GM23248 (cell line): ENCODE measurements around the gene ZMIZ1. TPM values are rescaled to one million over a fixed set of nuclear protein-coding genes. Genes with fewer than 3 reads are reported as not detected.
A peak's percentile ranks its signal among the peaks of the same experiment; 100 is the strongest.

Experiments
- DNase-seq: peaks from one replicate; pipeline ENCODE4 v3.0.0-alpha.2; 2015
- H2AFZ ChIP-seq: fragments of 200-600 bp; sonication (generic); 2 replicates; pipeline ENCODE4 v1.6.1; 2016; ENCODE audit warnings: antibody characterized with exemption
- H3F3A ChIP-seq: fragments of 200-600 bp; sonication (generic); 2 replicates; pipeline ENCODE4 v1.6.1; 2016; ENCODE audit warnings: mild to moderate bottlenecking, antibody characterized with exemption, mixed run types; ENCODE audit not compliant: insufficient read depth
- H3K27ac ChIP-seq: fragments of 200-600 bp; sonication (generic); 2 replicates; pipeline ENCODE4 v1.5.1; 2016; ENCODE audit warnings: mild to moderate bottlenecking
- H3K27me3 ChIP-seq: fragments of 200-600 bp; sonication (generic); replicated peaks from 2 replicates; pipeline ENCODE4 v1.6.1; 2016; ENCODE audit warnings: mild to moderate bottlenecking; ENCODE audit not compliant: insufficient read depth
- H3K36me3 ChIP-seq: fragments of 200-600 bp; sonication (generic); 2 replicates; pipeline ENCODE4 v1.6.1; 2016; ENCODE audit warnings: low read depth, mild to moderate bottlenecking
- H3K4me1 ChIP-seq: fragments of 200-600 bp; sonication (generic); 2 replicates; pipeline ENCODE4 v1.6.1; 2016; ENCODE audit warnings: mild to moderate bottlenecking; ENCODE audit not compliant: insufficient read depth
- H3K4me2 ChIP-seq: fragments of 200-600 bp; sonication (generic); one replicate; pipeline ENCODE4 v1.6.1; 2016; ENCODE audit warnings: mild to moderate bottlenecking; ENCODE audit not compliant: unreplicated experiment
- H3K4me3 ChIP-seq: fragments of 200-600 bp; sonication (generic); 2 replicates; pipeline ENCODE4 v1.5.1; 2016; ENCODE audit warnings: mild to moderate bottlenecking
- H3K79me2 ChIP-seq: fragments of 200-600 bp; sonication (generic); 2 replicates; pipeline ENCODE4 v1.6.1; 2016; ENCODE audit warnings: mild to moderate bottlenecking; ENCODE audit not compliant: insufficient read depth
- H3K9ac ChIP-seq: fragments of 200-600 bp; sonication (generic); 2 replicates; pipeline ENCODE4 v1.6.1; 2016; ENCODE audit warnings: mild to moderate bottlenecking
- H3K9me2 ChIP-seq: fragments of 200-600 bp; sonication (generic); 2 replicates; pipeline ENCODE4 v1.6.1; 2016; ENCODE audit warnings: mixed run types, mild to moderate bottlenecking, moderate library complexity; ENCODE audit not compliant: insufficient read depth
- H3K9me3 ChIP-seq: fragments of 200-600 bp; sonication (generic); one replicate; pipeline ENCODE4 v1.6.1; 2017; ENCODE audit warnings: low read depth
- H4K20me1 ChIP-seq: fragments of 200-600 bp; sonication (generic); 2 replicates; pipeline ENCODE4 v1.6.0; 2016; ENCODE audit not compliant: insufficient read depth
- EZH2 ChIP-seq: fragments of 200-600 bp; sonication (generic); IDR thresholded peaks from 2 replicates; pipeline ENCODE4 v1.6.1; 2018; ENCODE audit warnings: antibody characterized with exemption, mild to moderate bottlenecking; ENCODE audit not compliant: insufficient read depth, poor library complexity, severe bottlenecking
- EZH2phosphoT487 ChIP-seq: fragments of 200-600 bp; sonication (generic); IDR thresholded peaks from 2 replicates; pipeline ENCODE4 v1.6.1; 2018; ENCODE audit warnings: antibody characterized with exemption, moderate library complexity, mild to moderate bottlenecking, low read depth; ENCODE audit not compliant: insufficient read depth
- WGBS, 2 experiments: methylation state at CpG; one replicate each; pipeline ENCODE4 v1.1.6; 2015 to 2017; ENCODE audit warnings: low lambda C conversion rate in 2 of 2, low coverage in 1 of 2; ENCODE audit errors: missing lambda C conversion rate in 2 of 2; 5-methylcytosine and 5-hydroxymethylcytosine counted together
- in situ Hi-C: fragments of 300-500 bp; cut with MboI; formaldehyde crosslinking; loops from 2 replicates; pipeline ENCODE4 v1.15.0; 2020
- polyA plus RNA-seq: library from polyadenylated mRNA; unstranded; fragments of >200 nt; fragmentation: Nextera tagmentation; extraction: Ambion mirVana; gene quantifications from 2 replicates; pipeline ENCODE4 v1.2.1, GENCODE V29; 2016
- total RNA-seq: library from RNA; depleted of rRNA; stranded (reverse); fragments of >200 nt; shearing (Covaris generic); gene quantifications from 2 replicates; pipeline ENCODE4 v1.2.3, GENCODE V29; 2014

The ZMIZ1 gene
- total and polyA plus RNA-seq, 2 experiments from 2014 or later, result 21.9 to 28.4 TPM

DNA sequence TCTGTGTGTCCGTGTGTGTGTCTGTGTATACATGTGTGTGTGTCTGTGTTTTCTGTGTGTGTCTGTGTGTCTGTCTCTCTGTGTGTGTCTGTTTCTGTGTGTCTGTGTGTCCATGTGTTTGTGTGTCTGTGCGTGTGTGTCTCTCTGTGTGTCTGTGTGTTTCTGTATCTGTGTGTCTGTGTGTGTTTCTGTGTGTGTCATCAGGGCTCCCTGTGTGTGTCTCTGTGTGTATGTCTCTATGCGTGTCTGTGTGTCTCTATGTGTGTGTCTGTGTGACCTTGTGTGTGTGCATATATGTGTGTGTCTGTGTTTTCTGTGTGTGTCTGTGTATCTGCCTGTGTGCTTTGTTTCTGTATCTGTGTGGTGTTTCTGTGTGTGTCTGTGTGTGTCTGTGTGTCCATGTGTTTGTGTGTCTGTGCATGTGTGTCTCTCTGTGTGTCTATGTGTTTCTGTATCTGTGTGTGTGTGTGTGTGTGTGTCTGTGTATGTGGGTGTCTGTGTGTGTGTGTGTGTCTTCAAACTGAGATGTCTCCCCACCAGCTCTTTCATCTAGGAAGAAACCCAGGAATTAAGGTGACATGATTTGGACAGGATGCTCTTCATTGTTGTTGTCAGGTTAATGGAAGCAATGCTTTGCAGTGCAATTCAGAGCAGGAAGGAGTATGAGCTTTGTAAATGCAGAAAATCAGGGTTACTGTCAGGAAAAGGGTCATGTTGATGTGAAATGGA lies 257.8 kb downstream of the ZMIZ1 start:
- Histone ChIP-seq H3K79me2 (no peaks in the 10 kb centered on the region), H3K9me2 (no peaks in the 10 kb centered on the region), H3F3A (peaks cover 24% of the 10 kb centered on the region), H2AFZ (no peak overlapping the region), H3K4me1 (peaks cover 27% of the 10 kb centered on the region), H3K9ac (no peak overlapping the region), H3K27ac (no peak overlapping the region), H3K4me3 (no peak overlapping the region), H3K36me3 (no peaks in the 10 kb centered on the region), H3K4me2 (no peak overlapping the region), H3K27me3 (no peaks in the 10 kb centered on the region), H4K20me1 (no peaks in the 10 kb centered on the region), H3K9me3 (no peaks in the 10 kb centered on the region)
- DNase-seq, result no peak
- TF ChIP-seq EZH2phosphoT487, result no peak
- TF ChIP-seq EZH2, result no peak
- WGBS, 2 experiments, result 95 to 98% methylated on average over 3 of the region's 3 CpGs
- in situ Hi-C loops, result no loop called here

DNA sequence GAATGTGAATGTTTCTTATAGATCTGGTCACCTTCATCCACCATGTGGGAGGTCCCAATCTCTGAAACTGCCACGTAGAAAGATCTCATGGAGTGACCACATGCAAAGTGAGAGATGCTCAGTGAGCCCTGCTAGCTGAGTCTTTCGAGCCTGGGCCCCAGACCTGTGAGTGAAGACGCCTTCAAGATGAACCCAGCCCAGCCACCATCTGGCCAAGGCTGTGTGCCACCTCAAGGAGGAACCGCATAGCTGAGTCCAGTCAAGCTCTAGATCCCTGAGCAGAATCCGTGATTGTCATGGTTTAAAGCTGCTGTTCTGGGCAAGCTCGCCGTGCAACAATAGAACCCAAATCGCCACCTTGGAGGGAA lies 258.3 kb downstream of the ZMIZ1 start:
- no peaks in the 10 kb centered on the region for H3K27me3 ChIP-seq
- peaks cover 25% of the 10 kb centered on the region for H3K4me1 ChIP-seq
- no peak overlapping the region for H3K9ac ChIP-seq
- no peaks in the 10 kb centered on the region for H3K36me3 ChIP-seq
- no peak overlapping the region for H3K4me2 ChIP-seq
- H3K27ac ChIP-seq, result no peak overlapping the region
- H3K4me3 ChIP-seq, result no peak overlapping the region
- H4K20me1 ChIP-seq, result no peaks in the 10 kb centered on the region
- H3F3A ChIP-seq, result peaks cover 21% of the 10 kb centered on the region
- no peak for DNase-seq
- 93 to 97% methylated on average over 8 of the region's 8 CpGs for WGBS, 2 experiments
- no peaks in the 10 kb centered on the region for H3K79me2 ChIP-seq
- no peaks in the 10 kb centered on the region for H3K9me3 ChIP-seq
- no peak overlapping the region for H2AFZ ChIP-seq
- H3K9me2 ChIP-seq, result no peaks in the 10 kb centered on the region
- TF ChIP-seq EZH2, result no peak
- no peak for TF ChIP-seq EZH2phosphoT487
- in situ Hi-C loops, result no loop called here

DNA sequence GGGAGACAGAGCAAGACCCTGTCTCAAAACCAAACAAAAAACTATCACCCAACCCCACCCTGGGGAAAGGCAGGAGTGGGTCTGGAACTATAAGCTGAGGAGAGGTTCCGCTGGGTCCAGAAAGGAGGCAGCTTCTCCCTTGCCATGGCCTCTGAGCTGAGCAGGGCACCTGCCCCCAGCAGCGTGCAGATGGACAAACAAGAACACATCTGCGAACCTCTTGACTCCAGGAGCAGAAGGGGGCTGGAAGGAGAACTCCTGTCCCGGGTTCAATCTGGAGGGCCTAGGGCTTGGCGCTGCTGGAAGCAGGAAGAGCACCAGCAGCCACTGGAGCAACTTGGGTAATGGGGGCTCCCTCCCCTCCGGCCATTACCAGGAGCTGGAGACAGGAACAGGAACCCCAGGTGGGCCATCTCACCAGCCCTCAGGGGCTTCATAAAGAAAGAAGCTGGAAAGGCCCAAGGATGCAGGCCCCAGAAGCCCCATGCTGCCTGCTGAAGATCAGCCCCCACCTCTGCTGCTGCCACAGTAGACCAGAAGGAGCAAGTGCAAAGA lies 259.5 kb downstream of the ZMIZ1 start:
- Histone ChIP-seq H3K27me3 (no peaks in the 10 kb centered on the region), H3K9ac (no peak overlapping the region), H3F3A (peaks cover 14% of the 10 kb centered on the region), H3K36me3 (no peaks in the 10 kb centered on the region), H3K4me3 (no peak overlapping the region), H4K20me1 (no peaks in the 10 kb centered on the region), H3K79me2 (no peaks in the 10 kb centered on the region), H3K4me1 (peaks cover 19% of the 10 kb centered on the region), H3K4me2 (no peak overlapping the region), H3K9me3 (no peaks in the 10 kb centered on the region), H3K9me2 (no peaks in the 10 kb centered on the region), H3K27ac (no peak overlapping the region), H2AFZ (no peak overlapping the region)
- 92 to 100% methylated on average over 6 of the region's 6 CpGs for WGBS, 2 experiments
- in situ Hi-C loops, result no loop called here
- no peak for DNase-seq
- TF ChIP-seq EZH2 (no peak), EZH2phosphoT487 (no peak)

DNA sequence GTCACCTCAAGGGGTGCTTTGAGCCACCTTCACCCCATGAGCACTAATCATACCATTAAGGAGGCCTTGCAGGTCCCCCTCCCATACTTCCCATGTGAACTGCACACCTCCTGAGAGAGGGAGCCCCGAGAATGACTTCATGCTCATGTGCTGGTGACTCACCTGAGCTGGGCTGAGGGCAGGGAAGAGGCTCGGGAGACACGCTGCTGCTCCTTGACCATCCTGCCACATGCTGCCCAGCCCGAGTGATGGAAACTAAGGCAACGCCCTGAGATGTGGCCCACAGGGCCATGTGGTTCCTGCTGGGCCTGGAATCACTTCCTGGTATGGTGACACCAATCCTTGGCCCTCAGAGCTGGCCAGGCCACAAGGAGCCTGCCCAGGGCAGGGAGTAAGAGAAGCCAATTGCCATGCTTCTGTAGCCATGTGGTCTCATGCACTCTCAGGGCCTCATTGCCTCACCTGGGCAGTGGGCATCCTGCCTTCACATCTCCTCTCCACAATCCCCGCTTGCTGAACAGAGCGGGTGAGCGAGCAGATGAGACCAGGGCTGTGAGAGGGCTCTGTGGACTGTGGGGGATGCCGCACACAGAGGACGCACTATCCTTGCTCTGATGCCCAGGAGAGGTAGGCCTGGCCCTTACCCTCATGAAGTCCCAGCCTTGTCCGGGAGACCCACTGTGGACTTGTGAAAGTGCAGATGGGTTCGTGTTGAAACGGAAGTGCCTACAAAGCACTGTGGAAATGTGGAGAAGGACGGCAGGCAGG lies 260.2 kb downstream of the ZMIZ1 start:
- Histone ChIP-seq H3F3A (peaks cover 13% of the 10 kb centered on the region), H3K9me3 (no peaks in the 10 kb centered on the region), H3K36me3 (no peaks in the 10 kb centered on the region), H3K9me2 (no peaks in the 10 kb centered on the region), H3K79me2 (no peaks in the 10 kb centered on the region), H2AFZ (no peak overlapping the region), H3K4me3 (no peak overlapping the region), H4K20me1 (no peaks in the 10 kb centered on the region), H3K4me1 (peaks cover 19% of the 10 kb centered on the region), H3K27me3 (no peaks in the 10 kb centered on the region), H3K9ac (no peak overlapping the region), H3K4me2 (no peak overlapping the region), H3K27ac (no peak overlapping the region)
- 89 to 90% methylated on average over 14 of the region's 14 CpGs for WGBS, 2 experiments
- DNase-seq, result peak; percentile 68
- no peak for TF ChIP-seq EZH2phosphoT487
- TF ChIP-seq EZH2, result no peak
- in situ Hi-C loops, result no loop called here
